AG04450 (cell line): ENCODE results near the gene SH3RF3. TPM values are rescaled to one million over a fixed set of nuclear protein-coding genes. Genes with fewer than 3 reads are reported as not detected.

Source experiments
- CTCF ChIA-PET: fragments of 300-600, 350-600 bp; formaldehyde crosslinking; extraction: SDS; loops from one replicate; lab custom pipeline; 2022; ENCODE audit warnings: antibody characterized with exemption, inconsistent platforms; lab: Charles Lee
- POLR2A ChIA-PET: fragments of 350-600 bp; formaldehyde crosslinking; extraction: SDS; loops from one replicate; lab custom pipeline; 2021; ENCODE audit warnings: antibody characterized with exemption, inconsistent platforms; lab: Yijun Ruan, JAX
- DNase-seq: peaks from one replicate; pipeline ENCODE4 v3.0.0-alpha.2; 2011; ENCODE audit warnings: low read depth, low spot score
- H3K27ac ChIP-seq: one replicate; pipeline ENCODE4 v1.5.1; 2012; ENCODE audit warnings: low read depth, low read length, control low read depth
- H3K27me3 ChIP-seq: one replicate; pipeline ENCODE4 v1.6.0; 2012; ENCODE audit warnings: low read length; ENCODE audit not compliant: control insufficient read depth, insufficient read depth
- H3K4me3 ChIP-seq: 2 replicates; pipeline ENCODE4 v1.5.1; 2011; ENCODE audit warnings: mild to moderate bottlenecking, low read depth, low read length, control low read depth
- H3K9me3 ChIP-seq: 2 replicates; pipeline ENCODE4 v1.5.1; 2012; ENCODE audit warnings: low read length; ENCODE audit not compliant: control insufficient read depth, insufficient read depth
- CTCF ChIP-seq: IDR thresholded peaks from 2 replicates; pipeline ENCODE4 v1.5.1; 2011; ENCODE audit warnings: low read depth, low read length, control low read depth, inconsistent platforms
- polyA plus RNA-seq: library from polyadenylated mRNA; depleted of rRNA; stranded (reverse); fragments of >200 nt; gene quantifications from 2 replicates; pipeline ENCODE4 v1.2.3, GENCODE V29; 2011

Gene SH3RF3
- polyA plus RNA-seq, 1 experiment = 5.7 TPM

GRCh38 chr2:109422758-109423500 lies 293.9 kb downstream of the SH3RF3 start:
- no peak for DNase-seq
- Histone ChIP-seq H3K9me3 (peaks cover 4% of the 10 kb centered on the region; the same call in 1 of the 2 replicates), H3K27me3 (no peaks in the 10 kb centered on the region), H3K4me3 (no peak overlapping the region), H3K27ac (no peak overlapping the region)
- no peak for TF ChIP-seq CTCF
- ChIA-PET CTCF (no interaction called here), POLR2A (no interaction called here)

GRCh38 chr2:109423556-109424359 lies 294.8 kb downstream of the SH3RF3 start:
- no peak for TF ChIP-seq CTCF
- CTCF ChIA-PET = no interaction called here

GRCh38 chr2:109425411-109425810 lies 296.4 kb downstream of the SH3RF3 start:
- H3K9me3 ChIP-seq = no peaks in the 10 kb centered on the region; the same call in 1 of the 2 replicates
- H3K4me3 ChIP-seq = no peak overlapping the region
- ChIA-PET CTCF (no interaction called here), POLR2A (no interaction called here)
- no peak overlapping the region for H3K27ac ChIP-seq
- H3K27me3 ChIP-seq = no peaks in the 10 kb centered on the region
- TF ChIP-seq CTCF = no peak
- DNase-seq = no peak

More at GRCh38 chr2:109423556-109424359, 294.8 kb downstream of the SH3RF3 start:
- H3K27ac ChIP-seq = no peak overlapping the region
- POLR2A ChIA-PET = no interaction called here
- no peak overlapping the region for H3K4me3 ChIP-seq
- no peaks in the 10 kb centered on the region for H3K27me3 ChIP-seq
- H3K9me3 ChIP-seq = peaks cover 4% of the 10 kb centered on the region; the same call in 1 of the 2 replicates
- no peak for DNase-seq

- Histone ChIP-seq H3K27me3 (no peaks in the 10 kb centered on the region), H3K9me3 (no peaks in the 10 kb centered on the region; the same call in 1 of the 2 replicates), H3K4me3 (no peak overlapping the region), H3K27ac (no peak overlapping the region)
- TF ChIP-seq CTCF = no peak
- DNase-seq = no peak
- POLR2A ChIA-PET = no interaction called here
- CTCF ChIA-PET = interaction anchor here (0.8 kb wide), 1 partner anchor 297 kb away, joined by 4 read pairs; no protein-coding TSS in a partner anchor
These were observed 298.7 kb downstream of the SH3RF3 start for GRCh38 chr2:109427661-109428091.
